Liver (tissue), 9 donors: ENCODE results near the gene IGF2BP2. TPM values are rescaled to one million over a fixed set of nuclear protein-coding genes. Genes with fewer than 3 reads are reported as not detected.

ENCODE experiments used
- DNase-seq: peaks from one replicate; pipeline ENCODE4 v3.0.0-alpha.2; 2017; ENCODE audit warnings: low spot score
- H3K27ac ChIP-seq, 2 donors: one replicate each; pipeline ENCODE4 v1.7.0; 2013; ENCODE audit warnings: inconsistent platforms in 2 of 2, low read length in 2 of 2, control low read depth in 1 of 2, low read depth in 1 of 2, mild to moderate bottlenecking in 1 of 2
- H3K27me3 ChIP-seq, 4 donors: one replicate each; pipeline versions ENCODE4 v1.6.1 to v1.7.0; 2013; ENCODE audit warnings: low read length in 3 of 4, inconsistent platforms in 1 of 4, mild to moderate bottlenecking in 1 of 4, moderate library complexity in 1 of 4; ENCODE audit not compliant: control insufficient read depth in 4 of 4, insufficient read depth in 4 of 4
- H3K36me3 ChIP-seq, 4 donors: one replicate each; pipeline versions ENCODE4 v1.6.1 to v1.7.0; 2013; ENCODE audit warnings: low read length in 3 of 4, mild to moderate bottlenecking in 3 of 4, low read depth in 1 of 4, moderate library complexity in 1 of 4; ENCODE audit not compliant: control insufficient read depth in 4 of 4, insufficient read depth in 3 of 4
- H3K4me1 ChIP-seq, 4 donors: one replicate each; pipeline versions ENCODE4 v1.6.1 to v1.7.0; 2013; ENCODE audit warnings: low read length in 3 of 4, mild to moderate bottlenecking in 3 of 4, moderate library complexity in 1 of 4; ENCODE audit not compliant: control insufficient read depth in 4 of 4, insufficient read depth in 4 of 4
- H3K4me3 ChIP-seq, 3 donors: one replicate each; pipeline versions ENCODE4 v1.6.1 to v1.7.0; 2013; ENCODE audit warnings: low read length in 3 of 3, control low read depth in 1 of 3, low read depth in 1 of 3, mild to moderate bottlenecking in 1 of 3
- H3K9ac ChIP-seq, 2 donors: one replicate each; pipeline ENCODE4 v1.7.0; 2013; ENCODE audit warnings: low read length in 2 of 2, mild to moderate bottlenecking in 2 of 2, moderate library complexity in 2 of 2, control low read depth in 1 of 2, low read depth in 1 of 2
- H3K9me3 ChIP-seq, 4 donors: one replicate each; pipeline versions ENCODE4 v1.6.1 to v1.7.0; 2013; ENCODE audit warnings: low read length in 3 of 4; ENCODE audit not compliant: control insufficient read depth in 4 of 4
- ATF3 ChIP-seq: IDR thresholded peaks from 2 replicates; pipeline ENCODE4 v1.6.1; 2016; ENCODE audit warnings: antibody characterized with exemption
- EGR1 ChIP-seq, 2 donors: IDR thresholded peaks; 2 replicates each; pipeline ENCODE4 v1.6.1; 2016 to 2018; ENCODE audit warnings: antibody characterized with exemption in 2 of 2, low read depth in 2 of 2
- FOXA1 ChIP-seq: IDR thresholded peaks from 2 replicates; pipeline ENCODE4 v1.6.1; 2016; ENCODE audit warnings: antibody characterized with exemption
- FOXA2 ChIP-seq: IDR thresholded peaks from 2 replicates; pipeline ENCODE4 v1.6.1; 2016; ENCODE audit warnings: antibody characterized with exemption
- GABPA ChIP-seq, 2 donors: IDR thresholded peaks in 1 of 2; conservative IDR thresholded peaks in 1 of 2; 2 replicates each; pipeline ENCODE4 v1.6.1; 2016; ENCODE audit warnings: antibody characterized with exemption in 2 of 2, mild to moderate bottlenecking in 1 of 2, moderate library complexity in 1 of 2
- HNF4A ChIP-seq, 2 donors: conservative IDR thresholded peaks; 2 replicates each; pipeline ENCODE4 v1.6.1; 2016; ENCODE audit warnings: antibody characterized with exemption in 2 of 2, mild to moderate bottlenecking in 2 of 2
- JUND ChIP-seq, 2 donors: IDR thresholded peaks; 2 replicates each; pipeline ENCODE4 v1.6.1; 2016; ENCODE audit warnings: antibody characterized with exemption in 2 of 2
- NR2F2 ChIP-seq: IDR thresholded peaks from 2 replicates; pipeline ENCODE4 v1.6.1; 2016; ENCODE audit warnings: antibody characterized with exemption
- RAD21 ChIP-seq, 2 donors: IDR thresholded peaks; 2 replicates each; pipeline ENCODE4 v1.6.1; 2016; ENCODE audit warnings: antibody characterized with exemption in 2 of 2, mild to moderate bottlenecking in 2 of 2
- RXRA ChIP-seq, 2 donors: IDR thresholded peaks; 2 replicates each; pipeline ENCODE4 v1.6.1; 2017 to 2018; ENCODE audit warnings: antibody characterized with exemption in 2 of 2, mild to moderate bottlenecking in 1 of 2
- SP1 ChIP-seq: IDR thresholded peaks from 2 replicates; pipeline ENCODE4 v1.6.1; 2018; ENCODE audit warnings: antibody characterized with exemption, mild to moderate bottlenecking
- TAF1 ChIP-seq: conservative IDR thresholded peaks from 2 replicates; pipeline ENCODE4 v1.6.1; 2016; ENCODE audit warnings: antibody characterized with exemption, mild to moderate bottlenecking
- YY1 ChIP-seq: IDR thresholded peaks from 2 replicates; pipeline ENCODE4 v1.6.1; 2016; ENCODE audit warnings: antibody characterized with exemption, mild to moderate bottlenecking
- WGBS: extraction: QIAGEN DNeasy Blood & Tissue Kit; methylation state at CpG from one replicate; pipeline ENCODE4 v1.1.7; 2013; 5-methylcytosine and 5-hydroxymethylcytosine counted together
- polyA plus RNA-seq, 2 donors: library from polyadenylated mRNA; stranded (reverse) in 1 of 2; unstranded in 1 of 2; fragments of 200-250 nt in 1 of 2; fragments of >200 nt in 1 of 2; fragmentation: Nextera tagmentation in 1 of 2; extraction: Ambion mirVana in 1 of 2; gene quantifications; one replicate each; pipeline versions ENCODE4 v1.2.1 to v1.2.3, GENCODE V29; 2013 to 2015
- total RNA-seq, 2 donors: library from RNA; depleted of rRNA; stranded (reverse); fragments of >200 nt; gene quantifications; one replicate each; pipeline ENCODE4 v1.2.3, GENCODE V29; 2014
- TF ChIP-seq, protein P1 (sequence below): fragments of 150-350 bp; IDR thresholded peaks from 2 replicates; pipeline ENCODE4 v1.5.1; 2017; ENCODE audit warnings: improper control_type of control experiment, low read depth, low read length; ENCODE audit not compliant: missing input control
- TF ChIP-seq, protein P2 (sequence below): IDR thresholded peaks from 2 replicates; pipeline ENCODE4 v1.6.1; 2016; ENCODE audit warnings: antibody characterized with exemption
- TF ChIP-seq, protein P3 (sequence below): IDR thresholded peaks from 2 replicates; pipeline ENCODE4 v1.6.1; 2016; ENCODE audit warnings: antibody characterized with exemption
- donor health status: healthy.
- donor health status: healthy.
- donor health status: healthy.
- donor health status: healthy.
- donor health status: healthy.

Gene IGF2BP2
- total and polyA plus RNA-seq, 4 donors: 0.67 to 35.0 (median 1.7) TPM

GRCh38 chr3:185744997-185745843 lies 79.6 kb downstream of the IGF2BP2 start (continued):
- TF ChIP-seq, protein P1, sequence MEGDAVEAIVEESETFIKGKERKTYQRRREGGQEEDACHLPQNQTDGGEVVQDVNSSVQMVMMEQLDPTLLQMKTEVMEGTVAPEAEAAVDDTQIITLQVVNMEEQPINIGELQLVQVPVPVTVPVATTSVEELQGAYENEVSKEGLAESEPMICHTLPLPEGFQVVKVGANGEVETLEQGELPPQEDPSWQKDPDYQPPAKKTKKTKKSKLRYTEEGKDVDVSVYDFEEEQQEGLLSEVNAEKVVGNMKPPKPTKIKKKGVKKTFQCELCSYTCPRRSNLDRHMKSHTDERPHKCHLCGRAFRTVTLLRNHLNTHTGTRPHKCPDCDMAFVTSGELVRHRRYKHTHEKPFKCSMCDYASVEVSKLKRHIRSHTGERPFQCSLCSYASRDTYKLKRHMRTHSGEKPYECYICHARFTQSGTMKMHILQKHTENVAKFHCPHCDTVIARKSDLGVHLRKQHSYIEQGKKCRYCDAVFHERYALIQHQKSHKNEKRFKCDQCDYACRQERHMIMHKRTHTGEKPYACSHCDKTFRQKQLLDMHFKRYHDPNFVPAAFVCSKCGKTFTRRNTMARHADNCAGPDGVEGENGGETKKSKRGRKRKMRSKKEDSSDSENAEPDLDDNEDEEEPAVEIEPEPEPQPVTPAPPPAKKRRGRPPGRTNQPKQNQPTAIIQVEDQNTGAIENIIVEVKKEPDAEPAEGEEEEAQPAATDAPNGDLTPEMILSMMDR: no peak
- TF ChIP-seq RXRA (IDR thresholded peaks at IDR 0.05) (no peak), YY1 (no peak), TAF1 (no peak), EGR1 (IDR thresholded peaks at IDR 0.05; ENCODE audit: low read depth in 2 of 2) (no peak), GABPA (IDR thresholded peaks at IDR 0.05 in 1 of 2, conservative IDR thresholded peaks at IDR 0.05 in 1 of 2) (no peak), SP1 (no peak), FOXA1 (no peak)
- TF ChIP-seq, protein P2, sequence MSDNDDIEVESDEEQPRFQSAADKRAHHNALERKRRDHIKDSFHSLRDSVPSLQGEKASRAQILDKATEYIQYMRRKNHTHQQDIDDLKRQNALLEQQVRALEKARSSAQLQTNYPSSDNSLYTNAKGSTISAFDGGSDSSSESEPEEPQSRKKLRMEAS: no peak

- Histone ChIP-seq H3K27me3 (no peaks in the 10 kb centered on the region), H3K4me3 (no peak overlapping the region), H3K27ac (no peak overlapping the region), H3K36me3 (no peaks in the 10 kb centered on the region), H3K9me3 (no peaks in the 10 kb centered on the region), H3K9ac (no peak overlapping the region), H3K4me1 (peaks cover 0 to 6% (median 0%) of the 10 kb centered on the region in 4 donors)
- no peak for DNase-seq
- TF ChIP-seq, protein P2: no peak
- TF ChIP-seq, protein P3, sequence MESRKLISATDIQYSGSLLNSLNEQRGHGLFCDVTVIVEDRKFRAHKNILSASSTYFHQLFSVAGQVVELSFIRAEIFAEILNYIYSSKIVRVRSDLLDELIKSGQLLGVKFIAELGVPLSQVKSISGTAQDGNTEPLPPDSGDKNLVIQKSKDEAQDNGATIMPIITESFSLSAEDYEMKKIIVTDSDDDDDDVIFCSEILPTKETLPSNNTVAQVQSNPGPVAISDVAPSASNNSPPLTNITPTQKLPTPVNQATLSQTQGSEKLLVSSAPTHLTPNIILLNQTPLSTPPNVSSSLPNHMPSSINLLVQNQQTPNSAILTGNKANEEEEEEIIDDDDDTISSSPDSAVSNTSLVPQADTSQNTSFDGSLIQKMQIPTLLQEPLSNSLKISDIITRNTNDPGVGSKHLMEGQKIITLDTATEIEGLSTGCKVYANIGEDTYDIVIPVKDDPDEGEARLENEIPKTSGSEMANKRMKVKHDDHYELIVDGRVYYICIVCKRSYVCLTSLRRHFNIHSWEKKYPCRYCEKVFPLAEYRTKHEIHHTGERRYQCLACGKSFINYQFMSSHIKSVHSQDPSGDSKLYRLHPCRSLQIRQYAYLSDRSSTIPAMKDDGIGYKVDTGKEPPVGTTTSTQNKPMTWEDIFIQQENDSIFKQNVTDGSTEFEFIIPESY: no peak
- TF ChIP-seq JUND (IDR thresholded peaks at IDR 0.05) (no peak), GABPA (IDR thresholded peaks at IDR 0.05 in 1 of 2, conservative IDR thresholded peaks at IDR 0.05 in 1 of 2) (no peak), NR2F2 (no peak), RXRA (IDR thresholded peaks at IDR 0.05) (no peak), TAF1 (no peak), FOXA2 (no peak), EGR1 (IDR thresholded peaks at IDR 0.05; ENCODE audit: low read depth in 2 of 2) (no peak), RAD21 (IDR thresholded peaks at IDR 0.05) (no peak), SP1 (no peak), ATF3 (no peak), HNF4A (conservative IDR thresholded peaks at IDR 0.05) (no peak), YY1 (no peak)
- TF ChIP-seq, protein P1: no peak
- 94% methylated on average over 2 of the region's 2 CpGs for whole genome bisulfite sequencing
Observed at GRCh38 chr3:185741586-185741985, 83.3 kb downstream of the IGF2BP2 start.
